ENCODE measurements around the gene PALLD.
"Not testable (repeated sequence)": the region's sequence is repeated elsewhere in the genome, so short reads cannot be mapped to it uniquely, and the experiment has no call there.

PALLD gene

DNA sequence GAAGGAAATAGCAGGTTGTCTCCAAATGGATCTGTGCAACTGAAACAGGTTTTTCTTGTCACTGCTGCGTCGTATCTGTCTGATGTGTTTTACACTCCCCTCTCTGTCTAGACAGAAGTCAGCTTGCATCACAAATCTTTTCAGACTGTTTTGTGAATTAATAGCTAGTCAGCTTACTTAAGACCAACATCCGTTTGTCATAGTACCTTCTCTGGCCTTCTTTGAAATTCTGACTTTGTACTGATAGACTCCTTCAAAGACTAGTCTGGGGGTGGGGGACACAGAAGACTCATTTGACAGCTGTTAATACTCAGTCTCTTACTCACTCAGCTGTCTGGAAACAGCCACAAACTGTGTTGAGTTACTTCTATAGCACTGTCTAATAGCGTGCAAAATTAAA, 197.8 kb downstream of the PALLD start:
- peak; percentile 55 for DNase-seq (ENCODE audit: low read depth)
- no peak overlapping the region for H3K4me3 ChIP-seq (ENCODE audit: low read depth, low read length)

DNA sequence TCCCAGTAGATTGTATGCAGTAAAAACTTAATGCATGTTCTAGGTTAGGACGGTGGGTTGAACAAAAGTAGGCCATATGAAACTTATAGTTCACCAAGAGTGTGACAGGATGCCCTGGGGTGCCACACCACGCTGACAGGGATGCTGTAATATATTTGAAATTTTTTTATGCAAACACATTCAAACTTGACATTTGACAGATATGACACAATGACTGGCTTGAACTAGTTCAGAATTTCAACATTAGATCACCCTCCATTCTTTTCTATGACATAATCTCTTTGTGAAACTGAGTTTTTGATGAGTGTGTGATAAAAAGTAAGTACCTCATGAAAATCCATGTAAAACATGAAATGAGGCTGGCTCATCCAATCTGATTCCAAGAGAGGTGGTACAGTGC, 198.4 kb downstream of the PALLD start:
- no peak overlapping the region for H3K4me3 ChIP-seq (ENCODE audit: low read depth, low read length)
- no peak for DNase-seq (ENCODE audit: low read depth)
- TF ChIP-seq, protein P1, sequence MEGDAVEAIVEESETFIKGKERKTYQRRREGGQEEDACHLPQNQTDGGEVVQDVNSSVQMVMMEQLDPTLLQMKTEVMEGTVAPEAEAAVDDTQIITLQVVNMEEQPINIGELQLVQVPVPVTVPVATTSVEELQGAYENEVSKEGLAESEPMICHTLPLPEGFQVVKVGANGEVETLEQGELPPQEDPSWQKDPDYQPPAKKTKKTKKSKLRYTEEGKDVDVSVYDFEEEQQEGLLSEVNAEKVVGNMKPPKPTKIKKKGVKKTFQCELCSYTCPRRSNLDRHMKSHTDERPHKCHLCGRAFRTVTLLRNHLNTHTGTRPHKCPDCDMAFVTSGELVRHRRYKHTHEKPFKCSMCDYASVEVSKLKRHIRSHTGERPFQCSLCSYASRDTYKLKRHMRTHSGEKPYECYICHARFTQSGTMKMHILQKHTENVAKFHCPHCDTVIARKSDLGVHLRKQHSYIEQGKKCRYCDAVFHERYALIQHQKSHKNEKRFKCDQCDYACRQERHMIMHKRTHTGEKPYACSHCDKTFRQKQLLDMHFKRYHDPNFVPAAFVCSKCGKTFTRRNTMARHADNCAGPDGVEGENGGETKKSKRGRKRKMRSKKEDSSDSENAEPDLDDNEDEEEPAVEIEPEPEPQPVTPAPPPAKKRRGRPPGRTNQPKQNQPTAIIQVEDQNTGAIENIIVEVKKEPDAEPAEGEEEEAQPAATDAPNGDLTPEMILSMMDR (conservative IDR thresholded peaks at IDR 0.05; ENCODE audit: low read depth, low read length): no peak

More for the DNA sequence above, 197.8 kb downstream of the PALLD start:
- TF ChIP-seq, protein P1 (conservative IDR thresholded peaks at IDR 0.05; ENCODE audit: low read depth, low read length): no peak

DNA sequence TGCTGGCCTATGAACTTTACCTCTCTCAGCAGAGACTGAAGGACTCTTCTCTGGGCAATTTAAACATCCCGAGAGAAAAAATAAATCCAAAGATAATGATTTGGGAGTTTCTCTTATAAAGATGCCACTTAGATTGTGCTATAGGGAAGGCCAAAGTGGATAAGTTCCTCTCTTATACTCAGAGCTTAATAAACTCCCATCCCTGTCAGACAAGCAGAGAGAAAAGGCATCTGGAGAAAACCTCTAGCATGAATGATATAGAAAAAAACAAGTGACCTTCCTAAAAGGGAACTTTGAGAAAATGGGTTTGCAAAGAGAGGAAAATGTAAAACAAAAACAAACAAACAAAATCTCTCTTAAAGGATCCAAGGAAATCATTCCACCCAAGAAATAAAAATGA, 199.4 kb downstream of the PALLD start:
- DNase-seq (ENCODE audit: low read depth): no peak
- H3K4me3 ChIP-seq (ENCODE audit: low read depth, low read length): no peak overlapping the region
- TF ChIP-seq, protein P1 (conservative IDR thresholded peaks at IDR 0.05; ENCODE audit: low read depth, low read length): no peak

DNA sequence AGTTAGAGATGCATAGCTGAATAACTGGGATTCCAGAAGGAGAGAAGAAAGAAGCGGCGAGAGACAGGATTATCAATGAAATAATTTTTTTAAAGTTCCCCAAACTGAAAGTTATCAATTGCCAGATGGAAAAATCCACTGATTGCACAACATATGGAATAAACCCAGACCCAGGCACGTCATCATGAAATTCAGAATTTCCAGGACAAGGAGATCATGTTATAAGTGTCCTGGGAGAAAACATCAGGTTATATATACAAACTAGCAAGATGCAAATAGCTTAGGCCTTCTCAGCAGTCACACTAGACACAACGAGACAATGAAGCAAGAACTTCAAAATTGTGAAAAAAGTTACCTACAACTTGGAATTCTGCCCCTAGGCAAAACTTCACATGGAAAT, 200.0 kb downstream of the PALLD start:
- TF ChIP-seq, protein P1 (conservative IDR thresholded peaks at IDR 0.05; ENCODE audit: low read depth, low read length): no peak
- no peak overlapping the region for H3K4me3 ChIP-seq (ENCODE audit: low read depth, low read length)

DNA sequence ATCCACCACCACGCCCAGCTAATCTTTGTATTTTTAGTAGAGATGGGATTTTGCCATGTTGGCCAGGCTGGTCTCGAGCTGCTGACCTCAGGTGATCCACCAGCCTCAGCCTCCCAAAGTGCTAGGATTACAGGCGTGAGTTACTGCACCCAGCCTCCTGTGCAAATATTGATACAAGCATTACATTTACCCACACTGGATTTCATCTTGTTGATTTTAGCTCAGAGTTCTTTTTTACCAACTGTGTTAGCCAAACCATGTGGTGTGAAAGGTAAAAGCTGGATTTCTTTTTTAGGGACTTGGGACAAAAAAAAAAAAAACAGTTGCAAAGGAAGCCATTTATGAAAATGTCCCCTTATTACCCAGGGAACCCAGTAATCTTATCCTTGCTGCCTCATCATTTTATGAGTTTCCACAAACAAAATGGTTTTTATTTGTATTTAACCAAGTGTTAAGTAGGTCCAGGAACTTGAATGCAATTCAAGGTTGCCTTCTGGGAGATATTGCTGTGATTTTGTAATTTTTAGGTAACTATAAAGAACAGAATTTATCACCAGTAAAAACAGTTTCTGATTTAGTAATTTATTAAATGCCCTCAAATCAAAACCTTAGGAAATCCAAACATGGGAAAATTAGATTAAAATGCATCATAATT, 202.5 kb downstream of the PALLD start:
- DNase-seq (ENCODE audit: low read depth): no peak
- TF ChIP-seq, protein P1 (conservative IDR thresholded peaks at IDR 0.05; ENCODE audit: low read depth, low read length): no peak
- no peak overlapping the region for H3K4me3 ChIP-seq (ENCODE audit: low read depth, low read length)

More for the DNA sequence above, 200.0 kb downstream of the PALLD start:
- no peak for DNase-seq (ENCODE audit: low read depth)

DNA sequence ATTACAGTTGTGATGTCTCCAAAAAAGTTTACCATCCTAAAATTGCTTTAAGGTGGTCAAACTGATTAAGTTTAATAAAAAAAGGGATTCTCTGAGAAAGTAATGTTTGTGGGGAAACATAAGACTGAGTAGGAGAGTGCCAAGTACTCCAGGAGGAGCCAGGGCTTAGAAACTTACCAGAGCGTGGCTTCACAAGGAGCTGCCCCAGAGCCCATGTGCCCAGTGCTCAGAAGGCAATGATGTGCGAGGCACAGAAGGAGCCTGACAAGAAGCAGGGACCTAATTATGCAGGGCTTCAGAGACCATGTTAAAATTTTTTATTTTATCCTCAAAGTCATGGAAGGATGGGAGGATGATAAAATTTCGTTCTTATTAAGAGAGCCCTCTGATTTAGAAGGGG, 204.2 kb downstream of the PALLD start:
- no peak overlapping the region for H3K4me3 ChIP-seq (ENCODE audit: low read depth, low read length)
- TF ChIP-seq, protein P1 (conservative IDR thresholded peaks at IDR 0.05; ENCODE audit: low read depth, low read length): no peak
- no peak for DNase-seq (ENCODE audit: low read depth)

DNA sequence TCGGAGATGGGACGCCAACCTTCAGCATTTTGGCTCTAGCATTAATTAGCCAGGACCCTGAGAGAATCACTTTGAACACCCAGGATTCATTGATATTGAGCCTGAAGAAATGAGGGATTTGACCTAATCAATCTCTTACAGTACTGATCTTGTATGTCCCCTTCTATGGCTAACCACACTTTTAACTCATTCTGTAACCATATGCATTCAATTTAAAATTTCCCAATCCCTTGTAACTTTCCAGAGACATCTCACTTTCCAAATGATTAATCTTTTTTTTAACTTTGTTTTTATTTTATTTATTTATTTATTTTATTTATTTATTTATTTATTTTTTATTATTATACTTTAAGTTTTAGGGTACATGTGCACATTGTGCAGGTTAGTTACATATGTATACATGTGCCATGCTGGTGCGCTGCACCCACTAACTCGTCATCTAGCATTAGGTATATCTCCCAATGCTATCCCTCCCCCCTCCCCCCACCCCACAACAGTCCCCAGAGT, 205.8 kb downstream of the PALLD start:
- DNase-seq (ENCODE audit: low read depth); H3K4me3 ChIP-seq (ENCODE audit: low read depth, low read length): not testable (repeated sequence)

Data from choroid plexus epithelial cell (primary cell).